SK-N-MC (cell line): ENCODE measurements around the gene TOPORS.

Experiments used
- EZH2 ChIP-seq: fragments of 200-600 bp; sonication (generic); IDR thresholded peaks from one replicate; pipeline ENCODE4 v1.6.1; 2017; ENCODE audit warnings: antibody characterized with exemption
- FOXP2 ChIP-seq: optimal IDR thresholded peaks from 2 replicates; pipeline ENCODE3; 2011; ENCODE audit warnings: mild to moderate bottlenecking, moderate library complexity; ENCODE audit not compliant: insufficient read depth; ENCODE audit errors: extremely low read length, control extremely low read depth
- POLR2AphosphoS5 ChIP-seq: IDR thresholded peaks from 2 replicates; pipeline ENCODE4 v1.6.1; 2012; ENCODE audit warnings: mild to moderate bottlenecking, low read depth, low read length, borderline replicate concordance

GRCh38 chr9:32545884-32546283 is 6.5 kb downstream of the TOPORS start:
- TF ChIP-seq POLR2AphosphoS5 (no peak), EZH2 (no peak), FOXP2 (no peak)
